ENCODE measurements around the gene CEND1. TPM values are rescaled to one million over a fixed set of nuclear protein-coding genes. Genes with fewer than 3 reads are reported as not detected.

Gene CEND1
- polyA plus RNA-seq, 1 of the 3 experiments (the other 2 are of a cell fraction), result 3.6 TPM

GRCh38 chr11:809287-810039 lies 19.6 kb upstream of the CEND1 start, which contains the start of gene RPLP2 (continued):
- TF ChIP-seq POLR2AphosphoS5 (IDR thresholded peaks at IDR 0.05; ENCODE audit: low read depth, low read length), result peak; percentile 91
- peak; percentile 82; the same call in 1 of the 2 replicates for TF ChIP-seq FOXJ3 (CRISPR knock-in tag; IDR thresholded peaks at IDR 0.05)
- peak; percentile 87 for TF ChIP-seq CHD2 (IDR thresholded peaks at IDR 0.05; ENCODE audit: low read length, partially characterized antibody)

GRCh38 chr11:808427-809286 lies 18.8 kb upstream of the CEND1 start:
- Histone ChIP-seq H3K4me3 (ENCODE audit: low read depth in 2 of 2, low read length in 1 of 2) (peak overlapping the region; percentile 81 to 97), H3K36me3 (replicated peaks in 1 of 2; ENCODE audit: control insufficient read depth in 1 of 2, insufficient read depth in 2 of 2, low read length in 1 of 2) (peaks cover 24 to 26% of the 10 kb centered on the region in 2 experiments), H3K79me2 (ENCODE audit: insufficient read depth) (peaks cover 78% of the 10 kb centered on the region), H3K27ac (ENCODE audit: low read depth in 2 of 2, low read length in 1 of 2) (peak overlapping the region; percentile 97 to 98), H3K4me2 (peak overlapping the region; percentile 99), H2AFZ (ENCODE audit: low read depth) (no peak overlapping the region), H4K20me1 (ENCODE audit: insufficient read depth) (peaks cover 30% of the 10 kb centered on the region), H3K9me3 (no peaks in the 10 kb centered on the region), H3F3A (replicated peaks; ENCODE audit: insufficient read depth) (peaks cover 34% of the 10 kb centered on the region), H3K27me3 (ENCODE audit: insufficient read depth) (no peaks in the 10 kb centered on the region), H3K4me1 (ENCODE audit: control insufficient read depth in 1 of 2, insufficient read depth in 2 of 2, low read depth in 1 of 2, low read length in 1 of 2) (peaks cover 14 to 31% of the 10 kb centered on the region in 2 experiments; a peak in 2 of 4 replicates), H3K9me2 (no peaks in the 10 kb centered on the region), H3K9ac (peak overlapping the region; percentile 97)
- ChIA-PET CTCF (interaction anchor here (1.0 to 1.5 kb wide), 5 partner anchors 10 to 54 kb away, joined by 3 to 4 read pairs (median 3); partner anchors contain the start of gene PNPLA2), POLR2A (interaction anchor here (1.0 to 2.2 kb wide), 9 partner anchors 11 to 51 kb away, joined by 3 to 34 read pairs (median 6); partner anchors contain the start of genes CD151, CEND1 and PNPLA2)
- TF ChIP-seq REST (IDR thresholded peaks at IDR 0.05; ENCODE audit: low read depth, low read length) (no peak), PBX3 (IDR thresholded peaks at IDR 0.05) (no peak), MXI1 (IDR thresholded peaks at IDR 0.05; ENCODE audit: low read depth, low read length) (peak; percentile 76; the same call in 1 of the 2 replicates), POLR2AphosphoS5 (IDR thresholded peaks at IDR 0.05; ENCODE audit: low read depth, low read length) (no peak), NRF1 (IDR thresholded peaks at IDR 0.05; ENCODE audit: low read depth, low read length) (peak; percentile 12; the same call in 1 of the 2 replicates), MAX (IDR thresholded peaks at IDR 0.05; ENCODE audit: low read depth) (no peak), CHD2 (IDR thresholded peaks at IDR 0.05; ENCODE audit: low read length, partially characterized antibody) (no peak)
- DNase-seq, result peak; percentile 88
- 26% methylated on average over 29 of the region's 36 CpGs for WGBS (ENCODE audit: low lambda C conversion rate)
